GM12878 (cell line): ENCODE data around the gene FOXJ3. TPM values are rescaled to one million over a fixed set of nuclear protein-coding genes. Genes with fewer than 3 reads are reported as not detected.

Experiments used
- ATAC-seq: fragments of 200-7000 bp; cut with Tn5 transposase; 3 replicates; pipeline ENCODE4 v1.9.1; 2020; ENCODE audit warnings: mild to moderate bottlenecking, moderate library complexity
- BruUV-seq: library from RNA; stranded (reverse); fragments of 400-500 nt; replicated peaks from 2 replicates; lab custom pipeline; 2021; lab: Mats Ljungman, UMichigan
- CTCF ChIA-PET: fragments of 300-600 bp; sonication (Branson Sonifier 250); formaldehyde crosslinking; extraction: SDS; loops from one replicate; lab custom pipeline; 2021; ENCODE audit warnings: inconsistent platforms; lab: Yijun Ruan, JAX
- POLR2A ChIA-PET: fragments of 350-600 bp; formaldehyde crosslinking; extraction: SDS; loops from one replicate; lab custom pipeline; 2021; ENCODE audit warnings: inconsistent platforms; lab: Charles Lee
- RAD21 ChIA-PET: fragments of 300-600 bp; sonication (Branson Sonifier 250); formaldehyde crosslinking; loops from one replicate; lab custom pipeline; 2023; ENCODE audit warnings: antibody characterized with exemption; ENCODE audit not compliant: unreplicated experiment; lab: Charles Lee
- SMC1A ChIA-PET: fragments of 300-600 bp; sonication (Branson Sonifier 250); formaldehyde crosslinking; loops from one replicate; lab custom pipeline; 2023; ENCODE audit not compliant: unreplicated experiment, uncharacterized antibody; lab: Charles Lee
- DNase-seq: peaks from one replicate; pipeline ENCODE4 v3.0.0-alpha.2; 2011; ENCODE audit warnings: low read depth, low spot score
- FAIRE-seq: peaks from 3 replicates; lab custom pipeline; 2011; peaks lifted over from hg19 to GRCh38; lab: Jason Lieb, UNC
- H2AFZ ChIP-seq: 2 replicates; pipeline ENCODE4 v1.6.0; 2011; ENCODE audit warnings: low read depth, low read length, control low read depth; ENCODE audit not compliant: control insufficient read depth
- H3K27ac ChIP-seq: 2 replicates; pipeline ENCODE4 v1.5.1; 2011; ENCODE audit warnings: control low read depth; ENCODE audit not compliant: control insufficient read depth, insufficient read depth
- H3K27me3 ChIP-seq, 2 experiments: replicated peaks in 1 of 2; 2 replicates each; pipeline versions ENCODE4 v1.6.0 to v1.6.1; 2011; ENCODE audit warnings: low read length in 1 of 2; ENCODE audit not compliant: control insufficient read depth in 2 of 2, insufficient read depth in 2 of 2
- H3K36me3 ChIP-seq, 2 experiments: 2 replicates each; pipeline ENCODE4 v1.5.1; 2011; ENCODE audit warnings: low read length in 1 of 2; ENCODE audit not compliant: control insufficient read depth in 2 of 2, insufficient read depth in 2 of 2
- H3K4me1 ChIP-seq: 2 replicates; pipeline ENCODE4 v1.6.1; 2011; ENCODE audit warnings: mild to moderate bottlenecking, low read length, moderate library complexity, mixed read lengths; ENCODE audit not compliant: control insufficient read depth, insufficient read depth
- H3K4me2 ChIP-seq: 2 replicates; pipeline ENCODE4 v1.6.0; 2011; ENCODE audit warnings: control low read depth; ENCODE audit not compliant: control insufficient read depth, insufficient read depth
- H3K4me3 ChIP-seq: fragments of 200-600 bp; sonication (generic); 2 replicates; pipeline ENCODE4 v1.5.1; 2016
- H3K79me2 ChIP-seq: 2 replicates; pipeline ENCODE4 v1.6.0; 2011; ENCODE audit warnings: low read length; ENCODE audit not compliant: control insufficient read depth, insufficient read depth
- H3K9ac ChIP-seq: 2 replicates; pipeline ENCODE4 v1.8.0; 2011; ENCODE audit warnings: low read length, control low read depth, mixed read lengths; ENCODE audit not compliant: control insufficient read depth, insufficient read depth
- H3K9me3 ChIP-seq: replicated peaks from 3 replicates; pipeline ENCODE4 v1.5.1; 2011; ENCODE audit warnings: mild to moderate bottlenecking, low read length; ENCODE audit not compliant: control insufficient read depth, insufficient read depth
- H4K20me1 ChIP-seq: 2 replicates; pipeline ENCODE4 v1.6.0; 2011; ENCODE audit not compliant: control insufficient read depth, insufficient read depth
- CHD1 ChIP-seq: IDR thresholded peaks from 2 replicates; pipeline ENCODE4 v1.6.1; 2012; ENCODE audit warnings: low read depth, low read length, improper control_type of control experiment
- CREM ChIP-seq: IDR thresholded peaks from 2 replicates; pipeline ENCODE4 v1.6.1; 2014; ENCODE audit warnings: antibody characterized with exemption, low read depth
- HDAC6 ChIP-seq: fragments of 200-600 bp; sonication (generic); IDR thresholded peaks from one replicate; pipeline ENCODE4 v1.8.0; 2017; ENCODE audit warnings: antibody characterized with exemption; ENCODE audit not compliant: unreplicated experiment
- RAD21 ChIP-seq: IDR thresholded peaks from 2 replicates; pipeline ENCODE4 v1.6.1; 2011; ENCODE audit warnings: mild to moderate bottlenecking, low read depth, low read length, moderate library complexity; ENCODE audit not compliant: insufficient read depth
- SMC3 ChIP-seq: IDR thresholded peaks from 2 replicates; pipeline ENCODE4 v1.6.1; 2011; ENCODE audit warnings: low read length, improper control_type of control experiment, borderline replicate concordance
- TAF1 ChIP-seq: IDR thresholded peaks from 2 replicates; pipeline ENCODE4 v1.6.1; 2011; ENCODE audit warnings: mild to moderate bottlenecking, low read depth, low read length, borderline replicate concordance
- ZNF384 ChIP-seq: IDR thresholded peaks from 2 replicates; pipeline ENCODE4 v1.6.1; 2012; ENCODE audit warnings: low read depth, mild to moderate bottlenecking, low read length, improper control_type of control experiment, borderline replicate concordance
- WGBS: methylation state at CpG from one replicate; pipeline ENCODE4 v1.1.6; 2016; ENCODE audit warnings: low lambda C conversion rate; ENCODE audit not compliant: insufficient replicate concordance, insufficient coverage; ENCODE audit errors: missing lambda C conversion rate; 5-methylcytosine and 5-hydroxymethylcytosine counted together
- in situ Hi-C: fragments of 300-500 bp; cut with MboI; formaldehyde crosslinking; loops from 9 replicates; pipeline ENCODE4 v1.14.3; 2018; ENCODE audit warnings: mixed read lengths
- intact Hi-C: fragments of 100-400 bp; cut with micrococcal nuclease; formaldehyde crosslinking; loops from one replicate; pipeline ENCODE4 v1.14.2; 2022; ENCODE audit not compliant: unreplicated experiment
- polyA plus RNA-seq, 11 experiments: library from polyadenylated mRNA; depleted of rRNA in 4 of 11; unstranded in 6 of 11; stranded (reverse) in 5 of 11; fragments of >200 nt; fragmentation: Nextera tagmentation in 4 of 11; fragmentation: Illumina TruSeq in 1 of 11; extraction: Ambion mirVana in 4 of 11; extraction: Trizol in 1 of 11; gene quantifications; 1 replicate in 1 of 11; 2 replicates in 10 of 11; pipeline versions ENCODE4 v1.2.1 to v1.2.3, GENCODE V29; 2011 to 2016; ENCODE audit warnings: inconsistent platforms in 2 of 11, missing spikeins in 2 of 11, low read depth in 1 of 11
- total RNA-seq, 4 experiments: library from RNA; depleted of rRNA in 3 of 4; stranded (reverse); fragments of >200 nt in 3 of 4; fragmentation: Illumina TruSeq in 1 of 4; extraction: Trizol in 1 of 4; gene quantifications; 2 replicates each; pipeline versions ENCODE4 v1.2.1 to v1.2.3, GENCODE V29; 2013 to 2021
- TF ChIP-seq, protein P1 (sequence below): fragments of 450-650 bp; IDR thresholded peaks from 2 replicates; pipeline ENCODE4 v1.6.1; 2018; ENCODE audit warnings: borderline replicate concordance, mild to moderate bottlenecking; ENCODE audit not compliant: partially characterized antibody
- TF ChIP-seq, protein P2 (sequence below): fragments of 450-650 bp; IDR thresholded peaks from 2 replicates; pipeline ENCODE4 v1.6.1; 2017; ENCODE audit warnings: mild to moderate bottlenecking, moderate library complexity
- TF ChIP-seq, protein P3 (sequence below): IDR thresholded peaks from 2 replicates; pipeline ENCODE4 v1.6.1; 2012; ENCODE audit warnings: mild to moderate bottlenecking, low read depth, low read length

FOXJ3 gene
- total and polyA plus RNA-seq, 10 of the 15 experiments (the other 5 are each of a cell fraction or from before 2014, with no cell fraction given) = 9.5 to 54.2 (median 24.7) TPM

DNA sequence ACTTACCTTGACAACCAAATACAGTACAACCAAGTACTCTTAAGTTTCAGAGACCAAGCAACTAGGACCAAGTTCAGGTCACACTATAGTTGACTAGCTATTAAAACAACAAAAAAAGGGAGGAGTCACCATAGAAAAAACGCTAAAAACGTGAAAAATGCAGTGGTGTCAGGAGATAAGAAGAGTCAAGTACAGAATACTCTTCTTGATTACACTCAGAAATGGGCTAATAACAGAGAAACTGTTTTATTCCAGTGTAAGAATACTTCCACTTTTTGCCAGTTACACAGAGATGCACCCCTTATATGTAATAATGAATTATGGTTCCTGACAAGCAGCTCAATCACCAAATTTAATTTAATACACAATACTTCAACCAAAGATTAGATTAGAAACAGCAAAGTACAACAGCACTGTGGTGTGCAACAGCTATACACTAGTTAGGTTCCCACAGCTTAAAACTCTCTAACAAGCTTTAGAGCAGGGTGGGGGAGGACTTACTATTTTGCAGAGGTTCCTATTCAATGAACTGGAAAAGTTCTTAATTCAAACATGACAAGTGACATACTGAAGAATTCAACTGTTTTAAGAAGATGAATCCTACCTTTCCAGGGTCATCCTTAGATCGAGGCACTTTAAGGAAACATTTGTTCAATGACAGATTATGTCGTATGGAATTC is 70.4 kb downstream of the FOXJ3 start:
- ChIA-PET CTCF (interaction anchor here (0.5 to 1.1 kb wide), 3 partner anchors 11 to 91 kb away, joined by 3 to 4 read pairs (median 3); no protein-coding TSS in a partner anchor), SMC1A (interaction anchor here (1.0 to 3.3 kb wide), 3 partner anchors 8 to 87 kb away, joined by 3 to 10 read pairs (median 5); no protein-coding TSS in a partner anchor), RAD21 (interaction anchor here (0.7 to 2.4 kb wide), 4 partner anchors 11 to 75 kb away, joined by 3 to 7 read pairs (median 4); no protein-coding TSS in a partner anchor), POLR2A (interaction anchor here (0.7 kb wide), 1 partner anchor 260 kb away, joined by 7 read pairs; no protein-coding TSS in a partner anchor)
- H2AFZ ChIP-seq = no peak overlapping the region
- no peak overlapping the region for H3K27ac ChIP-seq
- no peaks in the 10 kb centered on the region for H4K20me1 ChIP-seq
- no peaks in the 10 kb centered on the region; the same call in 2 of the 3 replicates for H3K9me3 ChIP-seq
- no TSS peak for BruUV-seq
- H3K79me2 ChIP-seq = peaks cover 33% of the 10 kb centered on the region
- peaks cover 18% of the 10 kb centered on the region for H3K4me1 ChIP-seq
- no peaks in the 10 kb centered on the region for H3K27me3 ChIP-seq
- intact Hi-C loops (no loop called here), in situ Hi-C loops (no loop called here)
- no peak for FAIRE-seq
- WGBS = 93% methylated on average over 4 of the region's 4 CpGs
- no peak overlapping the region for H3K4me3 ChIP-seq
- H3K9ac ChIP-seq = no peak overlapping the region
- ATAC-seq = no peak
- H3K4me2 ChIP-seq = no peak overlapping the region
- TF ChIP-seq SMC3 (no peak), ZNF384 (no peak), TAF1 (no peak), RAD21 (no peak), CREM (no peak), CHD1 (no peak), HDAC6 (no peak)
- TF ChIP-seq, protein P1, sequence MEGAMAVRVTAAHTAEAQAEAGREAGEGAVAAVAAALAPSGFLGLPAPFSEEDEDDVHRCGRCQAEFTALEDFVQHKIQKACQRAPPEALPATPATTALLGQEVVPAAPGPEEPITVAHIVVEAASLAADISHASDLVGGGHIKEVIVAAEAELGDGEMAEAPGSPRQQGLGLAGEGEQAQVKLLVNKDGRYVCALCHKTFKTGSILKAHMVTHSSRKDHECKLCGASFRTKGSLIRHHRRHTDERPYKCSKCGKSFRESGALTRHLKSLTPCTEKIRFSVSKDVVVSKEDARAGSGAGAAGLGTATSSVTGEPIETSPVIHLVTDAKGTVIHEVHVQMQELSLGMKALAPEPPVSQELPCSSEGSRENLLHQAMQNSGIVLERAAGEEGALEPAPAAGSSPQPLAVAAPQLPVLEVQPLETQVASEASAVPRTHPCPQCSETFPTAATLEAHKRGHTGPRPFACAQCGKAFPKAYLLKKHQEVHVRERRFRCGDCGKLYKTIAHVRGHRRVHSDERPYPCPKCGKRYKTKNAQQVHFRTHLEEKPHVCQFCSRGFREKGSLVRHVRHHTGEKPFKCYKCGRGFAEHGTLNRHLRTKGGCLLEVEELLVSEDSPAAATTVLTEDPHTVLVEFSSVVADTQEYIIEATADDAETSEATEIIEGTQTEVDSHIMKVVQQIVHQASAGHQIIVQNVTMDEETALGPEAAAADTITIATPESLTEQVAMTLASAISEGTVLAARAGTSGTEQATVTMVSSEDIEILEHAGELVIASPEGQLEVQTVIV = no peak
- TF ChIP-seq, protein P2, sequence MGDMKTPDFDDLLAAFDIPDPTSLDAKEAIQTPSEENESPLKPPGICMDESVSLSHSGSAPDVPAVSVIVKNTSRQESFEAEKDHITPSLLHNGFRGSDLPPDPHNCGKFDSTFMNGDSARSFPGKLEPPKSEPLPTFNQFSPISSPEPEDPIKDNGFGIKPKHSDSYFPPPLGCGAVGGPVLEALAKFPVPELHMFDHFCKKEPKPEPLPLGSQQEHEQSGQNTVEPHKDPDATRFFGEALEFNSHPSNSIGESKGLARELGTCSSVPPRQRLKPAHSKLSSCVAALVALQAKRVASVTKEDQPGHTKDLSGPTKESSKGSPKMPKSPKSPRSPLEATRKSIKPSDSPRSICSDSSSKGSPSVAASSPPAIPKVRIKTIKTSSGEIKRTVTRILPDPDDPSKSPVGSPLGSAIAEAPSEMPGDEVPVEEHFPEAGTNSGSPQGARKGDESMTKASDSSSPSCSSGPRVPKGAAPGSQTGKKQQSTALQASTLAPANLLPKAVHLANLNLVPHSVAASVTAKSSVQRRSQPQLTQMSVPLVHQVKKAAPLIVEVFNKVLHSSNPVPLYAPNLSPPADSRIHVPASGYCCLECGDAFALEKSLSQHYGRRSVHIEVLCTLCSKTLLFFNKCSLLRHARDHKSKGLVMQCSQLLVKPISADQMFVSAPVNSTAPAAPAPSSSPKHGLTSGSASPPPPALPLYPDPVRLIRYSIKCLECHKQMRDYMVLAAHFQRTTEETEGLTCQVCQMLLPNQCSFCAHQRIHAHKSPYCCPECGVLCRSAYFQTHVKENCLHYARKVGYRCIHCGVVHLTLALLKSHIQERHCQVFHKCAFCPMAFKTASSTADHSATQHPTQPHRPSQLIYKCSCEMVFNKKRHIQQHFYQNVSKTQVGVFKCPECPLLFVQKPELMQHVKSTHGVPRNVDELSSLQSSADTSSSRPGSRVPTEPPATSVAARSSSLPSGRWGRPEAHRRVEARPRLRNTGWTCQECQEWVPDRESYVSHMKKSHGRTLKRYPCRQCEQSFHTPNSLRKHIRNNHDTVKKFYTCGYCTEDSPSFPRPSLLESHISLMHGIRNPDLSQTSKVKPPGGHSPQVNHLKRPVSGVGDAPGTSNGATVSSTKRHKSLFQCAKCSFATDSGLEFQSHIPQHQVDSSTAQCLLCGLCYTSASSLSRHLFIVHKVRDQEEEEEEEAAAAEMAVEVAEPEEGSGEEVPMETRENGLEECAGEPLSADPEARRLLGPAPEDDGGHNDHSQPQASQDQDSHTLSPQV = no peak
- TF ChIP-seq, protein P3, sequence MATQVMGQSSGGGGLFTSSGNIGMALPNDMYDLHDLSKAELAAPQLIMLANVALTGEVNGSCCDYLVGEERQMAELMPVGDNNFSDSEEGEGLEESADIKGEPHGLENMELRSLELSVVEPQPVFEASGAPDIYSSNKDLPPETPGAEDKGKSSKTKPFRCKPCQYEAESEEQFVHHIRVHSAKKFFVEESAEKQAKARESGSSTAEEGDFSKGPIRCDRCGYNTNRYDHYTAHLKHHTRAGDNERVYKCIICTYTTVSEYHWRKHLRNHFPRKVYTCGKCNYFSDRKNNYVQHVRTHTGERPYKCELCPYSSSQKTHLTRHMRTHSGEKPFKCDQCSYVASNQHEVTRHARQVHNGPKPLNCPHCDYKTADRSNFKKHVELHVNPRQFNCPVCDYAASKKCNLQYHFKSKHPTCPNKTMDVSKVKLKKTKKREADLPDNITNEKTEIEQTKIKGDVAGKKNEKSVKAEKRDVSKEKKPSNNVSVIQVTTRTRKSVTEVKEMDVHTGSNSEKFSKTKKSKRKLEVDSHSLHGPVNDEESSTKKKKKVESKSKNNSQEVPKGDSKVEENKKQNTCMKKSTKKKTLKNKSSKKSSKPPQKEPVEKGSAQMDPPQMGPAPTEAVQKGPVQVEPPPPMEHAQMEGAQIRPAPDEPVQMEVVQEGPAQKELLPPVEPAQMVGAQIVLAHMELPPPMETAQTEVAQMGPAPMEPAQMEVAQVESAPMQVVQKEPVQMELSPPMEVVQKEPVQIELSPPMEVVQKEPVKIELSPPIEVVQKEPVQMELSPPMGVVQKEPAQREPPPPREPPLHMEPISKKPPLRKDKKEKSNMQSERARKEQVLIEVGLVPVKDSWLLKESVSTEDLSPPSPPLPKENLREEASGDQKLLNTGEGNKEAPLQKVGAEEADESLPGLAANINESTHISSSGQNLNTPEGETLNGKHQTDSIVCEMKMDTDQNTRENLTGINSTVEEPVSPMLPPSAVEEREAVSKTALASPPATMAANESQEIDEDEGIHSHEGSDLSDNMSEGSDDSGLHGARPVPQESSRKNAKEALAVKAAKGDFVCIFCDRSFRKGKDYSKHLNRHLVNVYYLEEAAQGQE = no peak
- H3K36me3 ChIP-seq = peaks cover 0 to 8% of the 10 kb centered on the region in 2 experiments; a peak in 2 of 4 replicates
- DNase-seq = no peak
